Lower leg skin (tissue), 4 donors: Measurements from ENCODE around the gene RNASE8. TPM values are rescaled to one million over a fixed set of nuclear protein-coding genes. Genes with fewer than 3 reads are reported as not detected.

ENCODE experiments used
- DNase-seq, 2 donors: peaks; one replicate each; pipeline ENCODE4 v3.0.0-alpha.2; 2019; ENCODE audit warnings: low spot score in 2 of 2
- H3K4me3 ChIP-seq: fragments of 200-600 bp; sonication (generic); 2 replicates; pipeline ENCODE4 v1.5.1; 2017; ENCODE audit warnings: mild to moderate bottlenecking, low read depth; ENCODE audit not compliant: poor library complexity, severe bottlenecking
- POLR2A ChIP-seq, 2 donors: fragments of 450-650 bp; IDR thresholded peaks; one replicate each; pipeline ENCODE4 v1.6.1; 2016 to 2017; ENCODE audit warnings: antibody characterized with exemption in 2 of 2, mild to moderate bottlenecking in 1 of 2, moderate library complexity in 1 of 2
- WGBS, 2 donors: methylation state at CpG; one replicate each; pipeline ENCODE4 v1.1.5; 2018; 5-methylcytosine and 5-hydroxymethylcytosine counted together
- intact Hi-C: fragments of 100-400 bp; cut with DNase I; formaldehyde crosslinking; loops from one replicate; pipeline ENCODE4 v1.15.0; 2023; ENCODE audit warnings: low total_unique reads
- total RNA-seq, 4 donors: library from RNA; depleted of rRNA; stranded (reverse); fragments of >200 nt; gene quantifications; one replicate each; pipeline ENCODE4 v1.1.0, GENCODE V29; 2016
- TF ChIP-seq, protein P1 (sequence below), 3 donors: fragments of 450-650 bp; IDR thresholded peaks; one replicate each; pipeline ENCODE4 v1.5.1; 2016; ENCODE audit warnings: antibody characterized with exemption in 3 of 3, mild to moderate bottlenecking in 3 of 3, moderate library complexity in 2 of 3

Gene RNASE8
- total RNA-seq, 4 donors from 2014 or later = not detected

GRCh38 chr14:21074398-21075272, 17.0 kb downstream of the RNASE8 start:
- intact Hi-C loops = no loop called here
- DNase-seq = peak in 1 of 2 donors; percentile 79
- no peak overlapping the region for H3K4me3 ChIP-seq
- WGBS, 2 donors = 75 to 79% methylated on average over 14 to 26 of the region's 26 CpGs
- TF ChIP-seq POLR2A (IDR thresholded peaks at IDR 0.05) = no peak
- TF ChIP-seq, protein P1, sequence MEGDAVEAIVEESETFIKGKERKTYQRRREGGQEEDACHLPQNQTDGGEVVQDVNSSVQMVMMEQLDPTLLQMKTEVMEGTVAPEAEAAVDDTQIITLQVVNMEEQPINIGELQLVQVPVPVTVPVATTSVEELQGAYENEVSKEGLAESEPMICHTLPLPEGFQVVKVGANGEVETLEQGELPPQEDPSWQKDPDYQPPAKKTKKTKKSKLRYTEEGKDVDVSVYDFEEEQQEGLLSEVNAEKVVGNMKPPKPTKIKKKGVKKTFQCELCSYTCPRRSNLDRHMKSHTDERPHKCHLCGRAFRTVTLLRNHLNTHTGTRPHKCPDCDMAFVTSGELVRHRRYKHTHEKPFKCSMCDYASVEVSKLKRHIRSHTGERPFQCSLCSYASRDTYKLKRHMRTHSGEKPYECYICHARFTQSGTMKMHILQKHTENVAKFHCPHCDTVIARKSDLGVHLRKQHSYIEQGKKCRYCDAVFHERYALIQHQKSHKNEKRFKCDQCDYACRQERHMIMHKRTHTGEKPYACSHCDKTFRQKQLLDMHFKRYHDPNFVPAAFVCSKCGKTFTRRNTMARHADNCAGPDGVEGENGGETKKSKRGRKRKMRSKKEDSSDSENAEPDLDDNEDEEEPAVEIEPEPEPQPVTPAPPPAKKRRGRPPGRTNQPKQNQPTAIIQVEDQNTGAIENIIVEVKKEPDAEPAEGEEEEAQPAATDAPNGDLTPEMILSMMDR (IDR thresholded peaks at IDR 0.05) = no peak

GRCh38 chr14:21075719-21076437, 18.3 kb downstream of the RNASE8 start:
- intact Hi-C loops = no loop called here
- 86 to 88% methylated on average over 9 of the region's 9 CpGs for WGBS, 2 donors
- TF ChIP-seq POLR2A (IDR thresholded peaks at IDR 0.05) = no peak
- TF ChIP-seq, protein P1 (IDR thresholded peaks at IDR 0.05) = no peak
- DNase-seq = no peak
- no peak overlapping the region for H3K4me3 ChIP-seq

GRCh38 chr14:21077672-21078071, 20.1 kb downstream of the RNASE8 start:
- H3K4me3 ChIP-seq = no peak overlapping the region
- intact Hi-C loops = no loop called here
- TF ChIP-seq POLR2A (IDR thresholded peaks at IDR 0.05) = no peak
- WGBS, 2 donors = 81 to 84% methylated on average over 2 of the region's 2 CpGs
- no peak for DNase-seq

DNA sequence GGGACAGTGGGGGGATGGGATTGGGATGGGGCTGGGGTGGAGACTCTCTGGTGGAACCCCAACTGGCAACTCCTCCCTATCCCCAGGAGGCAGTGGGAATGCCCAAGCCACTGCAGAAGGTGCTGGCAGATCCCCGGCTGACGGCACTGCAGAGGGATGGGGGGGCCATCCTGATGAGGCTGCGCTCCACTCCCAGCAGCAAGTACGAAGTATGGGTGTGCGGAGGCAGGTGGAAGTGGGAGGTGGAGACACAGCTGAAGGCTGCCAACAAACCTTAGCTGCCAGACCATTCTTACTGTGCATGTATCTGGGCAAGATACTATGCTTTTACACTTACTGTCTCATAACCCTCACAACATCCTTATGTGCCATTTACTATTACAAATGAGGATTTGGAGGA, 20.7 kb downstream of the RNASE8 start:
- TF ChIP-seq, protein P1 (IDR thresholded peaks at IDR 0.05) = no peak
- no peak for TF ChIP-seq POLR2A (IDR thresholded peaks at IDR 0.05)
- intact Hi-C loops = no loop called here
- no peak overlapping the region for H3K4me3 ChIP-seq
- WGBS, 2 donors = 82 to 91% methylated on average over 5 of the region's 5 CpGs
- DNase-seq = no peak

DNA sequence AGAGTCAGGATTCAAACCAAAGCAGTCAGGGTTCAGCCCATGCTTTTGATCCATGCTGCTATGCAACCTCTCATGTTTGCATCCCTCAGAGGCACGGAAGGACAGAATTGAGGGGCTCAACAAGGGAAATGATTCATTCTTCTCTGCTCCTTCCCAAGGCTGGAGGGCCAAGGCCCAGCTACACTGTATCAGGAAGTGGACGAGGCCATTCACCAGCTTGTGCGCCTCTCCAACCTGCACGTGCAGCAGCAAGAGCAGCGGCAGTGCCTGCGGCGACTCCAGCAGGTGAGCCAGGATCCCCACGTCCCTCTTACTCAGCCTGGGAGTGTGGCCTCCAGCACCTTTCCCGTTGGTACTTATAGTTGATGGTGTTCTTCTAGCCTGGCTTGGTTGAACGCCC, 21.1 kb downstream of the RNASE8 start:
- WGBS, 2 donors = 78 to 91% methylated on average over 10 of the region's 10 CpGs
- TF ChIP-seq POLR2A (IDR thresholded peaks at IDR 0.05) = no peak
- TF ChIP-seq, protein P1 (IDR thresholded peaks at IDR 0.05) = no peak
- intact Hi-C loops = no loop called here
- no peak for DNase-seq
- no peak overlapping the region for H3K4me3 ChIP-seq

- TF ChIP-seq, protein P1 (IDR thresholded peaks at IDR 0.05) = no peak
- no peak for TF ChIP-seq POLR2A (IDR thresholded peaks at IDR 0.05)
- DNase-seq = no peak
Observed at GRCh38 chr14:21081521-21082142, 24.0 kb downstream of the RNASE8 start.

More at GRCh38 chr14:21081521-21082142, 24.0 kb downstream of the RNASE8 start:
- intact Hi-C loops = no loop called here
- 87 to 97% methylated on average over 14 to 30 of the region's 30 CpGs for WGBS, 2 donors
- H3K4me3 ChIP-seq = no peak overlapping the region
